UCSD-AML1 (cell line): ENCODE results near the gene CDH4.

ENCODE experiments used
- DNase-seq: peaks from one replicate; lab custom pipeline; 2025; ENCODE audit not compliant: unreplicated experiment; lab: John Stamatoyannopoulos, UW

The CDH4 gene

GRCh38 chr20:61808447-61808846 lies 556.4 kb downstream of the CDH4 start:
- DNase-seq = no peak

GRCh38 chr20:61809006-61809770 lies 557.1 kb downstream of the CDH4 start:
- DNase-seq = no peak

GRCh38 chr20:61810066-61810737 lies 558.1 kb downstream of the CDH4 start:
- DNase-seq = no peak

GRCh38 chr20:61810738-61811135 lies 558.7 kb downstream of the CDH4 start:
- no peak for DNase-seq

- no peak for DNase-seq
Observed at GRCh38 chr20:61811166-61811565, 559.1 kb downstream of the CDH4 start.

GRCh38 chr20:61812121-61812844 lies 560.2 kb downstream of the CDH4 start:
- DNase-seq = no peak

- DNase-seq = no peak
Observed at GRCh38 chr20:61812845-61813485, 560.9 kb downstream of the CDH4 start.

GRCh38 chr20:61813791-61814190 lies 561.7 kb downstream of the CDH4 start:
- DNase-seq = no peak

GRCh38 chr20:61814244-61814643 lies 562.2 kb downstream of the CDH4 start:
- DNase-seq = no peak

- DNase-seq = no peak
Observed at GRCh38 chr20:61814726-61815125, 562.7 kb downstream of the CDH4 start.

GRCh38 chr20:61815176-61815575 lies 563.1 kb downstream of the CDH4 start:
- DNase-seq = no peak

GRCh38 chr20:61815678-61816077 lies 563.6 kb downstream of the CDH4 start:
- no peak for DNase-seq

GRCh38 chr20:61816606-61817460 lies 564.8 kb downstream of the CDH4 start:
- no peak for DNase-seq

GRCh38 chr20:61817575-61817974 lies 565.5 kb downstream of the CDH4 start:
- DNase-seq = no peak

GRCh38 chr20:61818746-61819573 lies 566.9 kb downstream of the CDH4 start:
- no peak for DNase-seq

GRCh38 chr20:61819574-61819846 lies 567.4 kb downstream of the CDH4 start:
- DNase-seq = no peak

- no peak for DNase-seq
Observed at GRCh38 chr20:61819921-61820825, 568.1 kb downstream of the CDH4 start.

- no peak for DNase-seq
Observed at GRCh38 chr20:61821735-61822134, 569.7 kb downstream of the CDH4 start.

- no peak for DNase-seq
Observed at GRCh38 chr20:61822396-61822795, 570.3 kb downstream of the CDH4 start.
